Endothelial cell of umbilical vein (primary cell): Measurements from ENCODE around the gene SH3D21.

Experiments used
- CTCF ChIP-seq, 2 donors: IDR thresholded peaks; 1 replicate in 1 of 2; 2 replicates in 1 of 2; pipeline ENCODE4 v1.5.1; 2011; ENCODE audit warnings: low read length in 2 of 2, mild to moderate bottlenecking in 2 of 2, moderate library complexity in 2 of 2, control low read depth in 1 of 2, inconsistent platforms in 1 of 2, low read depth in 1 of 2; ENCODE audit not compliant: insufficient read depth in 1 of 2; ENCODE audit errors: extremely low read depth in 1 of 2
- EZH2 ChIP-seq: IDR thresholded peaks from 2 replicates; pipeline ENCODE4 v1.6.1; 2012; ENCODE audit warnings: borderline replicate concordance, low read depth, mild to moderate bottlenecking, moderate library complexity, low read length, inconsistent platforms; ENCODE audit not compliant: severe bottlenecking
- FOS ChIP-seq: IDR thresholded peaks from 2 replicates; pipeline ENCODE4 v1.6.1; 2011; ENCODE audit warnings: mild to moderate bottlenecking, low read length, moderate library complexity, borderline replicate concordance; ENCODE audit not compliant: insufficient read depth
- GATA2 ChIP-seq: IDR thresholded peaks from 2 replicates; pipeline ENCODE4 v1.7.0; 2011; ENCODE audit warnings: low read depth, mild to moderate bottlenecking, moderate library complexity, mixed read lengths, low read length; ENCODE audit not compliant: insufficient read length, insufficient read depth
- MYC ChIP-seq: IDR thresholded peaks from one replicate; pipeline ENCODE4 v1.6.1; 2011; ENCODE audit warnings: mild to moderate bottlenecking, low read depth, low read length
- POLR2A ChIP-seq: IDR thresholded peaks from 2 replicates; pipeline ENCODE4 v1.6.1; 2012; ENCODE audit warnings: low read depth, mild to moderate bottlenecking, control low read depth, low read length
- POLR2AphosphoS5 ChIP-seq: IDR thresholded peaks from 2 replicates; pipeline ENCODE4 v1.6.1; 2012; ENCODE audit warnings: low read depth, mild to moderate bottlenecking, control low read depth, low read length, moderate library complexity; ENCODE audit not compliant: insufficient read depth
- TF ChIP-seq, protein P1 (sequence below): IDR thresholded peaks from 2 replicates; pipeline ENCODE4 v1.6.1; 2011; ENCODE audit not compliant: insufficient read depth, insufficient read length

DNA sequence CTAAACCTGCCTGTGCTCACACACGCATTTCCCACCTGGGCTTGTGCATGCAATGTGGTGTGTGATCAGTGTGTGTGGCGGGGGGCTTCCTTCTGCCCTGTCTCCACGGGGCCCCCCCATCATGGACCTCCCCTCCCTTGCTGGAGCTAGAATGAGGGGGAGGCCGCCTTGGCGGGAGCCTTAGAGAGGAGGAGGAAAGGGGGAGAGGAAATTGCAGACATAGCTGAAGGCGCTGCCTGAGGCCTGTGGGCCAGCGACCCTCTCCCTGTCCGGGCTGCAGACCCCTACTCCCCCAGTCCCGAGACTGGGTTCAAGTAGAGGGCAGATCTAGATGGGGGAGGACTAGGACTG, 18.2 kb downstream of the SH3D21 start:
- TF ChIP-seq CTCF (IDR thresholded peaks at IDR 0.05; ENCODE audit: extremely low read depth in 1 of 2, insufficient read depth in 1 of 2, low read depth in 1 of 2, low read length in 2 of 2), result no peak
- no peak for TF ChIP-seq POLR2A
- TF ChIP-seq POLR2AphosphoS5, result no peak
- no peak for TF ChIP-seq GATA2
- TF ChIP-seq FOS, result no peak
- TF ChIP-seq, protein P1, sequence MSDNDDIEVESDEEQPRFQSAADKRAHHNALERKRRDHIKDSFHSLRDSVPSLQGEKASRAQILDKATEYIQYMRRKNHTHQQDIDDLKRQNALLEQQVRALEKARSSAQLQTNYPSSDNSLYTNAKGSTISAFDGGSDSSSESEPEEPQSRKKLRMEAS, result no peak
- TF ChIP-seq MYC, result no peak
- TF ChIP-seq EZH2, result no peak
